ENCODE results near the gene QSER1. TPM values are rescaled to one million over a fixed set of nuclear protein-coding genes. Genes with fewer than 3 reads are reported as not detected.

Gene QSER1
- total and polyA plus RNA-seq, 2 experiments from 2014 or later: 29.4 to 132 TPM

DNA sequence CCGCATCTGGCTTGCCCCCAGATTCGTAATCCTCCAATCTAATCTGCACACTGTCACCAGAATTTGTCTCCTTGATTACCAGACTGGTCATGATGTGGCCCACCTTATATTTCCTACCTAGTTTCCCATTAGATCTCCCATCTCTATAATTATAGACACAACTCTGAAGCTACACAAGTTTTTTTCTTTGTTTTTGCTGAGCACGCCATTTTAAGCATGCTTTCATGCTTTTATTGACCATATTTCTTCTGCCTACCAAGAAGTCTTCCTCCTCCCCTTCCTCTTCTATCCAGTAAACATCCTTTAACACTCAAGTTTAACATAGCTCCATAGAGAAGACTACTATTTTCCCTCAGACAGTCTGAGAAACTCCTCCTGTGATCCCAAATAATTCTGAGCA, 98.8 kb downstream of the QSER1 start:
- Histone ChIP-seq H4K20me1 (replicated peaks; ENCODE audit: insufficient read depth) (no peaks in the 10 kb centered on the region), H3K4me1 (ENCODE audit: insufficient read depth) (no peaks in the 10 kb centered on the region), H3K4me3 (no peak overlapping the region), H3K79me2 (replicated peaks; ENCODE audit: insufficient read depth) (no peaks in the 10 kb centered on the region), H3K36me3 (ENCODE audit: insufficient read depth) (no peaks in the 10 kb centered on the region), H3K27me3 (ENCODE audit: insufficient read depth) (no peaks in the 10 kb centered on the region), H3K9me2 (ENCODE audit: insufficient read depth) (no peaks in the 10 kb centered on the region; the same call in 1 of the 2 replicates), H3K4me2 (no peak overlapping the region), H2AFZ (no peak overlapping the region), H3F3A (replicated peaks; ENCODE audit: low read depth) (no peaks in the 10 kb centered on the region), H3K27ac (ENCODE audit: low read depth) (no peak overlapping the region)
- ATAC-seq (no peak), DNase-seq (ENCODE audit: low spot score) (no peak)
- Mint-ChIP-seq H3K4me1 (no peaks in the 10 kb centered on the region), H3K36me3 (ENCODE audit: low read depth) (peaks cover 3% of the 10 kb centered on the region; the same call in 1 of the 3 replicates), H3K9me3 (peaks cover 11% of the 10 kb centered on the region), H3K27me3 (ENCODE audit: insufficient read depth, low read depth, poor library complexity) (peaks cover 3% of the 10 kb centered on the region), H3K27ac (no peak overlapping the region), H3K4me3 (no peak overlapping the region)
- TF ChIP-seq, protein P1, sequence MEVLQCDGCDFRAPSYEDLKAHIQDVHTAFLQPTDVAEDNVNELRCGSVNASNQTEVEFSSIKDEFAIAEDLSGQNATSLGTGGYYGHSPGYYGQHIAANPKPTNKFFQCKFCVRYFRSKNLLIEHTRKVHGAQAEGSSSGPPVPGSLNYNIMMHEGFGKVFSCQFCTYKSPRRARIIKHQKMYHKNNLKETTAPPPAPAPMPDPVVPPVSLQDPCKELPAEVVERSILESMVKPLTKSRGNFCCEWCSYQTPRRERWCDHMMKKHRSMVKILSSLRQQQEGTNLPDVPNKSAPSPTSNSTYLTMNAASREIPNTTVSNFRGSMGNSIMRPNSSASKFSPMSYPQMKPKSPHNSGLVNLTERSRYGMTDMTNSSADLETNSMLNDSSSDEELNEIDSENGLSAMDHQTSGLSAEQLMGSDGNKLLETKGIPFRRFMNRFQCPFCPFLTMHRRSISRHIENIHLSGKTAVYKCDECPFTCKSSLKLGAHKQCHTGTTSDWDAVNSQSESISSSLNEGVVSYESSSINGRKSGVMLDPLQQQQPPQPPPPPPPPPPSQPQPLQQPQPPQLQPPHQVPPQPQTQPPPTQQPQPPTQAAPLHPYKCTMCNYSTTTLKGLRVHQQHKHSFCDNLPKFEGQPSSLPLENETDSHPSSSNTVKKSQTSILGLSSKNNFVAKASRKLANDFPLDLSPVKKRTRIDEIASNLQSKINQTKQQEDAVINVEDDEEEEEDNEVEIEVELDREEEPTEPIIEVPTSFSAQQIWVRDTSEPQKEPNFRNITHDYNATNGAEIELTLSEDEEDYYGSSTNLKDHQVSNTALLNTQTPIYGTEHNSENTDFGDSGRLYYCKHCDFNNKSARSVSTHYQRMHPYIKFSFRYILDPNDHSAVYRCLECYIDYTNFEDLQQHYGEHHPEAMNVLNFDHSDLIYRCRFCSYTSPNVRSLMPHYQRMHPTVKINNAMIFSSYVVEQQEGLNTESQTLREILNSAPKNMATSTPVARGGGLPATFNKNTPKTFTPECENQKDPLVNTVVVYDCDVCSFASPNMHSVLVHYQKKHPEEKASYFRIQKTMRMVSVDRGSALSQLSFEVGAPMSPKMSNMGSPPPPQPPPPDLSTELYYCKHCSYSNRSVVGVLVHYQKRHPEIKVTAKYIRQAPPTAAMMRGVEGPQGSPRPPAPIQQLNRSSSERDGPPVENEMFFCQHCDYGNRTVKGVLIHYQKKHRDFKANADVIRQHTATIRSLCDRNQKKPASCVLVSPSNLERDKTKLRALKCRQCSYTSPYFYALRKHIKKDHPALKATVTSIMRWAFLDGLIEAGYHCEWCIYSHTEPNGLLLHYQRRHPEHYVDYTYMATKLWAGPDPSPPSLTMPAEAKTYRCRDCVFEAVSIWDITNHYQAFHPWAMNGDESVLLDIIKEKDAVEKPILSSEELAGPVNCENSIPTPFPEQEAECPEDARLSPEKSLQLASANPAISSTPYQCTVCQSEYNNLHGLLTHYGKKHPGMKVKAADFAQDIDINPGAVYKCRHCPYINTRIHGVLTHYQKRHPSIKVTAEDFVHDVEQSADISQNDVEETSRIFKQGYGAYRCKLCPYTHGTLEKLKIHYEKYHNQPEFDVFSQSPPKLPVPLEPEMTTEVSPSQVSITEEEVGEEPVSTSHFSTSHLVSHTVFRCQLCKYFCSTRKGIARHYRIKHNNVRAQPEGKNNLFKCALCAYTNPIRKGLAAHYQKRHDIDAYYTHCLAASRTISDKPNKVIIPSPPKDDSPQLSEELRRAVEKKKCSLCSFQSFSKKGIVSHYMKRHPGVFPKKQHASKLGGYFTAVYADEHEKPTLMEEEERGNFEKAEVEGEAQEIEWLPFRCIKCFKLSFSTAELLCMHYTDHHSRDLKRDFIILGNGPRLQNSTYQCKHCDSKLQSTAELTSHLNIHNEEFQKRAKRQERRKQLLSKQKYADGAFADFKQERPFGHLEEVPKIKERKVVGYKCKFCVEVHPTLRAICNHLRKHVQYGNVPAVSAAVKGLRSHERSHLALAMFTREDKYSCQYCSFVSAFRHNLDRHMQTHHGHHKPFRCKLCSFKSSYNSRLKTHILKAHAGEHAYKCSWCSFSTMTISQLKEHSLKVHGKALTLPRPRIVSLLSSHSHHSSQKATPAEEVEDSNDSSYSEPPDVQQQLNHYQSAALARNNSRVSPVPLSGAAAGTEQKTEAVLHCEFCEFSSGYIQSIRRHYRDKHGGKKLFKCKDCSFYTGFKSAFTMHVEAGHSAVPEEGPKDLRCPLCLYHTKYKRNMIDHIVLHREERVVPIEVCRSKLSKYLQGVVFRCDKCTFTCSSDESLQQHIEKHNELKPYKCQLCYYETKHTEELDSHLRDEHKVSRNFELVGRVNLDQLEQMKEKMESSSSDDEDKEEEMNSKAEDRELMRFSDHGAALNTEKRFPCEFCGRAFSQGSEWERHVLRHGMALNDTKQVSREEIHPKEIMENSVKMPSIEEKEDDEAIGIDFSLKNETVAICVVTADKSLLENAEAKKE (CRISPR knock-in tag; IDR thresholded peaks at IDR 0.05): no peak
- TF ChIP-seq ZNF114 (CRISPR knock-in tag; IDR thresholded peaks at IDR 0.05) (no peak), EZH2 (IDR thresholded peaks at IDR 0.05; ENCODE audit: low read depth, unreplicated experiment) (no peak), EZH2phosphoT487 (IDR thresholded peaks at IDR 0.05; ENCODE audit: unreplicated experiment) (no peak), JUNB (IDR thresholded peaks at IDR 0.05; ENCODE audit: unreplicated experiment) (no peak), NANOG (IDR thresholded peaks at IDR 0.05; ENCODE audit: borderline replicate concordance) (no peak), STAT1 (IDR thresholded peaks at IDR 0.05; ENCODE audit: unreplicated experiment) (no peak)
- TF ChIP-seq, protein P2, sequence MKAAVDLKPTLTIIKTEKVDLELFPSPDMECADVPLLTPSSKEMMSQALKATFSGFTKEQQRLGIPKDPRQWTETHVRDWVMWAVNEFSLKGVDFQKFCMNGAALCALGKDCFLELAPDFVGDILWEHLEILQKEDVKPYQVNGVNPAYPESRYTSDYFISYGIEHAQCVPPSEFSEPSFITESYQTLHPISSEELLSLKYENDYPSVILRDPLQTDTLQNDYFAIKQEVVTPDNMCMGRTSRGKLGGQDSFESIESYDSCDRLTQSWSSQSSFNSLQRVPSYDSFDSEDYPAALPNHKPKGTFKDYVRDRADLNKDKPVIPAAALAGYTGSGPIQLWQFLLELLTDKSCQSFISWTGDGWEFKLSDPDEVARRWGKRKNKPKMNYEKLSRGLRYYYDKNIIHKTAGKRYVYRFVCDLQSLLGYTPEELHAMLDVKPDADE (IDR thresholded peaks at IDR 0.05): no peak
- TF ChIP-seq, protein P3, sequence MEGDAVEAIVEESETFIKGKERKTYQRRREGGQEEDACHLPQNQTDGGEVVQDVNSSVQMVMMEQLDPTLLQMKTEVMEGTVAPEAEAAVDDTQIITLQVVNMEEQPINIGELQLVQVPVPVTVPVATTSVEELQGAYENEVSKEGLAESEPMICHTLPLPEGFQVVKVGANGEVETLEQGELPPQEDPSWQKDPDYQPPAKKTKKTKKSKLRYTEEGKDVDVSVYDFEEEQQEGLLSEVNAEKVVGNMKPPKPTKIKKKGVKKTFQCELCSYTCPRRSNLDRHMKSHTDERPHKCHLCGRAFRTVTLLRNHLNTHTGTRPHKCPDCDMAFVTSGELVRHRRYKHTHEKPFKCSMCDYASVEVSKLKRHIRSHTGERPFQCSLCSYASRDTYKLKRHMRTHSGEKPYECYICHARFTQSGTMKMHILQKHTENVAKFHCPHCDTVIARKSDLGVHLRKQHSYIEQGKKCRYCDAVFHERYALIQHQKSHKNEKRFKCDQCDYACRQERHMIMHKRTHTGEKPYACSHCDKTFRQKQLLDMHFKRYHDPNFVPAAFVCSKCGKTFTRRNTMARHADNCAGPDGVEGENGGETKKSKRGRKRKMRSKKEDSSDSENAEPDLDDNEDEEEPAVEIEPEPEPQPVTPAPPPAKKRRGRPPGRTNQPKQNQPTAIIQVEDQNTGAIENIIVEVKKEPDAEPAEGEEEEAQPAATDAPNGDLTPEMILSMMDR (conservative IDR thresholded peaks at IDR 0.05; ENCODE audit: low read depth in 2 of 2): no peak

Measured in GM23338 (cell line).